H1 (cell line): ENCODE data around the gene VPS35. TPM values are rescaled to one million over a fixed set of nuclear protein-coding genes. Genes with fewer than 3 reads are reported as not detected.

Experiments used
- CTCF ChIA-PET: fragments of 300-600 bp; sonication (Branson Sonifier 250); formaldehyde crosslinking; loops from one replicate; lab custom pipeline; 2021; ENCODE audit not compliant: partially characterized antibody; lab: Charles Lee
- POLR2A ChIA-PET: fragments of 300-600 bp; sonication (Branson Sonifier 250); formaldehyde crosslinking; loops from one replicate; lab custom pipeline; 2021; ENCODE audit warnings: inconsistent platforms; ENCODE audit not compliant: partially characterized antibody; lab: Charles Lee
- DNase-seq, 2 experiments: peaks; one replicate each; pipeline versions ENCODE4 v3.0.0 to v3.0.0-alpha.2; 2010 to 2022; ENCODE audit warnings: low spot score in 2 of 2, low read depth in 1 of 2, mixed read lengths in 1 of 2
- FAIRE-seq: peaks from 2 replicates; lab custom pipeline; 2011; peaks lifted over from hg19 to GRCh38; lab: Jason Lieb, UNC
- H2AFZ ChIP-seq: 2 replicates; pipeline ENCODE4 v1.8.1; 2012; ENCODE audit warnings: low read length, inconsistent platforms
- H2AK5ac ChIP-seq: 2 replicates; pipeline ENCODE4 v1.6.1; 2013; ENCODE audit warnings: low read depth, low read length
- H2BK120ac ChIP-seq: replicated peaks from 2 replicates; pipeline ENCODE3; 2013; ENCODE audit warnings: low read depth, low read length, inconsistent platforms
- H2BK12ac ChIP-seq: 2 replicates; pipeline ENCODE4 v1.6.1; 2013; ENCODE audit warnings: low read depth, low read length
- H2BK15ac ChIP-seq: 2 replicates; pipeline ENCODE4 v1.6.1; 2013; ENCODE audit warnings: low read length
- H2BK20ac ChIP-seq: 2 replicates; pipeline ENCODE4 v1.6.1; 2013; ENCODE audit warnings: low read length
- H2BK5ac ChIP-seq: 2 replicates; pipeline ENCODE4 v1.6.1; 2013; ENCODE audit warnings: low read depth, low read length
- H3K14ac ChIP-seq: 2 replicates; pipeline ENCODE4 v1.6.1; 2013; ENCODE audit warnings: inconsistent platforms; ENCODE audit not compliant: insufficient read length
- H3K18ac ChIP-seq: 2 replicates; pipeline ENCODE4 v1.6.1; 2013; ENCODE audit warnings: low read length; ENCODE audit errors: extremely low read depth
- H3K23ac ChIP-seq: 2 replicates; pipeline ENCODE4 v1.6.1; 2013; ENCODE audit warnings: inconsistent platforms; ENCODE audit not compliant: insufficient read length
- H3K23me2 ChIP-seq: 2 replicates; pipeline ENCODE4 v1.6.1; 2013; ENCODE audit warnings: low read depth, low read length
- H3K27ac ChIP-seq: 2 replicates; pipeline ENCODE4 v1.6.1; 2011; ENCODE audit warnings: low read depth, low read length, inconsistent platforms
- H3K27me3 ChIP-seq, 4 experiments: replicated peaks in 1 of 4; 1 replicate in 1 of 4; 2 replicates in 3 of 4; pipeline versions ENCODE4 v1.6.1 to v1.8.1; 2011 to 2013; ENCODE audit warnings: low read length in 3 of 4, mild to moderate bottlenecking in 3 of 4, inconsistent platforms in 2 of 4, mixed read lengths in 2 of 4, moderate library complexity in 1 of 4; ENCODE audit not compliant: control insufficient read depth in 3 of 4, insufficient read depth in 3 of 4; ENCODE audit errors: extremely low read depth in 1 of 4
- H3K36me3 ChIP-seq, 4 experiments: 2 replicates each; pipeline versions ENCODE4 v1.6.1 to v1.8.1; 2011 to 2013; ENCODE audit warnings: mild to moderate bottlenecking in 4 of 4, low read length in 3 of 4, moderate library complexity in 2 of 4, control low read depth in 1 of 4, inconsistent platforms in 1 of 4; ENCODE audit not compliant: insufficient read depth in 4 of 4, control insufficient read depth in 2 of 4
- H3K4ac ChIP-seq: replicated peaks from 2 replicates; pipeline ENCODE3; 2013; ENCODE audit warnings: low read length, low read depth, mixed read lengths, inconsistent platforms; ENCODE audit not compliant: insufficient read length
- H3K4me1 ChIP-seq, 4 experiments: replicated peaks in 1 of 4; 1 replicate in 1 of 4; 2 replicates in 3 of 4; pipeline versions ENCODE4 v1.6.1 to v1.8.1; 2011 to 2013; ENCODE audit warnings: low read length in 3 of 4, inconsistent platforms in 2 of 4, mixed read lengths in 1 of 4; ENCODE audit not compliant: insufficient read depth in 4 of 4, control insufficient read depth in 3 of 4
- H3K4me2 ChIP-seq, 2 experiments: 2 replicates each; pipeline versions ENCODE4 v1.6.1 to v1.8.1; 2011 to 2013; ENCODE audit warnings: low read depth in 2 of 2, low read length in 2 of 2, control low read depth in 1 of 2, inconsistent platforms in 1 of 2, mild to moderate bottlenecking in 1 of 2; ENCODE audit not compliant: insufficient read depth in 1 of 2
- H3K4me3 ChIP-seq, 4 experiments: fragments of 200-600, 300-600 bp in 1 of 4; sonication (generic), shearing (Covaris generic), sonication (Bioruptor Twin) in 1 of 4; 2 replicates each; pipeline versions ENCODE4 v1.5.1 to v1.8.1; 2011 to 2016; ENCODE audit warnings: low read length in 4 of 4, low read depth in 3 of 4, control low read depth in 2 of 4, inconsistent platforms in 2 of 4, mild to moderate bottlenecking in 2 of 4, mixed read lengths in 1 of 4, moderate library complexity in 1 of 4; ENCODE audit not compliant: insufficient read depth in 2 of 4; ENCODE audit errors: extremely low read depth in 1 of 4
- H3K56ac ChIP-seq: replicated peaks from 2 replicates; pipeline ENCODE3; 2013; ENCODE audit warnings: low read depth, mild to moderate bottlenecking, mixed read lengths, low read length, inconsistent platforms; ENCODE audit not compliant: insufficient read length
- H3K79me1 ChIP-seq: 2 replicates; pipeline ENCODE4 v1.6.1; 2013; ENCODE audit warnings: low read depth, low read length, control low read depth
- H3K79me2 ChIP-seq, 2 experiments: 2 replicates each; pipeline versions ENCODE4 v1.6.1 to v1.8.1; 2012 to 2013; ENCODE audit warnings: low read length in 2 of 2, mild to moderate bottlenecking in 2 of 2, inconsistent platforms in 1 of 2; ENCODE audit not compliant: insufficient read depth in 2 of 2, control insufficient read depth in 1 of 2
- H3K9ac ChIP-seq, 4 experiments: replicated peaks in 1 of 4; 1 replicate in 1 of 4; 2 replicates in 3 of 4; pipeline versions ENCODE4 v1.6.1 to v1.8.1; 2011 to 2013; ENCODE audit warnings: low read depth in 3 of 4, low read length in 3 of 4, control low read depth in 2 of 4, mild to moderate bottlenecking in 2 of 4, moderate library complexity in 2 of 4, inconsistent platforms in 1 of 4; ENCODE audit errors: extremely low read depth in 1 of 4
- H3K9me3 ChIP-seq, 2 experiments: 2 replicates each; pipeline versions ENCODE4 v1.6.1 to v1.8.1; 2012 to 2013; ENCODE audit warnings: mild to moderate bottlenecking in 2 of 2, moderate library complexity in 2 of 2, control low read depth in 1 of 2, inconsistent platforms in 1 of 2, low read depth in 1 of 2, low read length in 1 of 2, mixed read lengths in 1 of 2; ENCODE audit not compliant: insufficient read depth in 2 of 2
- H4K20me1 ChIP-seq, 2 experiments: replicated peaks in 1 of 2; 2 replicates each; pipeline versions ENCODE3 to v1.8.1; 2011 to 2013; ENCODE audit warnings: inconsistent platforms in 2 of 2, low read length in 2 of 2, mild to moderate bottlenecking in 1 of 2; ENCODE audit not compliant: insufficient read depth in 2 of 2, control insufficient read depth in 1 of 2
- H4K5ac ChIP-seq: 2 replicates; pipeline ENCODE4 v1.6.1; 2013; ENCODE audit warnings: low read length, low read depth, mixed read lengths, inconsistent platforms; ENCODE audit not compliant: insufficient read length
- H4K8ac ChIP-seq: 2 replicates; pipeline ENCODE4 v1.8.0; 2013; ENCODE audit warnings: mild to moderate bottlenecking, moderate library complexity, low read length, inconsistent platforms; ENCODE audit not compliant: insufficient read depth; ENCODE audit errors: extremely low read depth
- H4K91ac ChIP-seq: replicated peaks from 2 replicates; pipeline ENCODE3; 2013; ENCODE audit warnings: low read length, mixed read lengths, inconsistent platforms; ENCODE audit not compliant: insufficient read length
- NRF1 ChIP-seq: IDR thresholded peaks from 2 replicates; pipeline ENCODE4 v1.6.1; 2011; ENCODE audit warnings: mild to moderate bottlenecking, low read depth, low read length, improper control_type of control experiment
- POU5F1 ChIP-seq: IDR thresholded peaks from 2 replicates; pipeline ENCODE4 v1.6.1; 2011; ENCODE audit warnings: low read depth, mild to moderate bottlenecking, low read length, moderate library complexity
- SIX5 ChIP-seq: IDR thresholded peaks from 2 replicates; pipeline ENCODE4 v1.6.1; 2011; ENCODE audit warnings: mild to moderate bottlenecking, low read depth, low read length
- TBP ChIP-seq: IDR thresholded peaks from 2 replicates; pipeline ENCODE4 v1.6.1; 2011; ENCODE audit warnings: low read depth, low read length, improper control_type of control experiment
- WGBS, 2 experiments: shearing (Covaris generic) in 1 of 2; methylation state at CpG; one replicate each; pipeline versions ENCODE4 v1.1.6 to v1.1.7; 2013 to 2015; ENCODE audit warnings: low lambda C conversion rate in 2 of 2, mixed read lengths in 2 of 2, inconsistent platforms in 1 of 2, low coverage in 1 of 2, missing lambda C conversion rate in 1 of 2; ENCODE audit not compliant: insufficient replicate concordance in 2 of 2, insufficient coverage in 1 of 2, insufficient read length in 1 of 2; ENCODE audit errors: extremely low coverage in 1 of 2, missing lambda C conversion rate in 1 of 2; 5-methylcytosine and 5-hydroxymethylcytosine counted together
- polyA plus RNA-seq, 7 experiments: library from polyadenylated mRNA; depleted of rRNA in 3 of 7; stranded (reverse) in 5 of 7; unstranded in 2 of 7; fragments of >200 nt in 5 of 7; fragments of 200-250 nt in 2 of 7; gene quantifications; 1 replicate in 5 of 7; 2 replicates in 1 of 7; 4 replicates in 1 of 7; pipeline versions ENCODE4 v1.2.1 to v1.2.3, GENCODE V29; 2011 to 2013; ENCODE audit warnings: missing spikeins in 2 of 7, mixed read lengths in 2 of 7
- total RNA-seq: library from RNA; stranded (reverse); fragmentation: NEBNext Ultra II Directional; extraction: Animal tissue kit (Norgen Biotek cat#: 25700); gene quantifications from 2 replicates; pipeline ENCODE4 v1.2.1, GENCODE V29; 2021
- TF ChIP-seq, protein P1 (sequence below): IDR thresholded peaks from 2 replicates; pipeline ENCODE4 v1.6.1; 2011; ENCODE audit warnings: low read depth, mild to moderate bottlenecking, low read length; ENCODE audit not compliant: insufficient read depth

Gene VPS35
- total and polyA plus RNA-seq, 2 of the 8 experiments (the other 6 are each of a cell fraction or from before 2014, with no cell fraction given) = 10.3 to 66.9 TPM

DNA sequence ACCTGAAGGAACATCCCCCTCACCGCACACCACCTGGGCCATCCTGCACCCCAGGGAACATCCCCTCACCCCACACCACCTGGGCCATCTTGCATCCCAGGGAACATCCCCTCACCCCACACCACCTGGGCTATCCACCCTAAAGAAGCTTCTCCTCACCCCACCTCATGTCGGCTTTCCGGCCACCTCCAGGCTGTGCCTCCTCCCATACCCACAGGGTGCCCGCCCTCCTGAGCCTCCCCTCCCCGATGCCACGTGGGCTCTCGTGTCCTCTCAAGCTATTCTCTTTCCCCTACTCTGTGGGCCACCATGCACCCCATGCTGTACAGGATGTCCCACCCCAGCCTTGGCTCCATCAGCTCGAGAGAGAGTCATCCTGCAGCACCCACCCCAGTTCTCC is 41.1 kb upstream of the VPS35 start:
- TF ChIP-seq NRF1 (no peak), TBP (no peak), SIX5 (no peak), POU5F1 (no peak)
- TF ChIP-seq, protein P1, sequence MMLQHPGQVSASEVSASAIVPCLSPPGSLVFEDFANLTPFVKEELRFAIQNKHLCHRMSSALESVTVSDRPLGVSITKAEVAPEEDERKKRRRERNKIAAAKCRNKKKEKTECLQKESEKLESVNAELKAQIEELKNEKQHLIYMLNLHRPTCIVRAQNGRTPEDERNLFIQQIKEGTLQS = no peak
- TF ChIP-seq, all 59 proteins: peak for 0
- Histone ChIP-seq H3K27me3 (no peaks in the 10 kb centered on the region), H2AK5ac (no peak overlapping the region), H3K79me2 (no peaks in the 10 kb centered on the region), H3K9ac (no peak overlapping the region), H4K91ac (no peak overlapping the region), H2BK5ac (no peak overlapping the region), H4K20me1 (no peaks in the 10 kb centered on the region), H3K4me3 (no peak overlapping the region), H2AFZ (no peak overlapping the region), H3K4me2 (no peak overlapping the region), H3K36me3 (no peaks in the 10 kb centered on the region), H2BK15ac (no peak overlapping the region), H2BK20ac (no peak overlapping the region), H4K8ac (no peak overlapping the region), H3K14ac (no peak overlapping the region), H3K27ac (no peak overlapping the region), H4K5ac (no peak overlapping the region), H3K18ac (no peak overlapping the region), H3K23me2 (no peaks in the 10 kb centered on the region), H3K4me1 (no peaks in the 10 kb centered on the region), H3K23ac (no peak overlapping the region), H3K79me1 (no peaks in the 10 kb centered on the region), H2BK120ac (no peak overlapping the region), H3K9me3 (no peaks in the 10 kb centered on the region), H2BK12ac (no peak overlapping the region), H3K56ac (no peak overlapping the region), H3K4ac (no peak overlapping the region)
- CTCF ChIA-PET = interaction anchor here (1.5 kb wide), 1 partner anchor 31 kb away, joined by 3 read pairs; no protein-coding TSS in a partner anchor
- DNase-seq = no peak
- WGBS, 2 experiments = 88% methylated on average over 4 of the region's 8 CpGs; no CpG with 5 or more reads in 1 of the 2 experiments
- POLR2A ChIA-PET = no interaction called here
- FAIRE-seq = no peak
